A549 (cell line): ENCODE results near the gene HCRTR1. TPM values are rescaled to one million over a fixed set of nuclear protein-coding genes. Genes with fewer than 3 reads are reported as not detected.

Source experiments
- ATAC-seq, 2 experiments: fragments of 200-7000 bp in 1 of 2; fragments of >200 bp in 1 of 2; cut with Nextera tagmentation in 1 of 2; cut with Tn5 transposase in 1 of 2; 3 replicates each; pipeline versions ENCODE4 v1.8.0 to v1.9.1; 2018 to 2020; ENCODE audit warnings: mild to moderate bottlenecking in 1 of 2, moderate library complexity in 1 of 2
- CTCF ChIA-PET: fragments of 300-600 bp; sonication (Branson Sonifier 250); formaldehyde crosslinking; extraction: SDS; loops from one replicate; lab custom pipeline; 2021; ENCODE audit warnings: antibody characterized with exemption, inconsistent platforms; lab: Yijun Ruan, JAX
- POLR2A ChIA-PET: fragments of 350-600 bp; formaldehyde crosslinking; extraction: SDS; loops from one replicate; lab custom pipeline; 2021; ENCODE audit warnings: antibody characterized with exemption, inconsistent platforms; lab: Yijun Ruan, JAX
- DNase-seq, 2 experiments: peaks; one replicate each; pipeline versions ENCODE4 v3.0.0 to v3.0.0-alpha.2; 2011 to 2016; ENCODE audit warnings: low read depth in 1 of 2, low spot score in 1 of 2
- FAIRE-seq: peaks from 2 replicates; lab custom pipeline; 2011; peaks lifted over from hg19 to GRCh38; lab: Jason Lieb, UNC
- H3K27ac ChIP-seq, 2 experiments: fragments of >200 bp; sonication (Bioruptor Twin); formaldehyde crosslinking; 3 replicates each; pipeline ENCODE4 v1.5.1; 2016 to 2017
- H3K4me1 ChIP-seq: fragments of >200 bp; sonication (Bioruptor Twin); formaldehyde crosslinking; 3 replicates; pipeline ENCODE4 v1.6.1; 2016
- H3K4me2 ChIP-seq: fragments of >200 bp; sonication (Bioruptor Twin); formaldehyde crosslinking; 3 replicates; pipeline ENCODE4 v1.6.1; 2016
- H3K4me3 ChIP-seq: fragments of >200 bp; sonication (Bioruptor Twin); formaldehyde crosslinking; 3 replicates; pipeline ENCODE4 v1.5.1; 2016
- H3K9me3 ChIP-seq: fragments of >200 bp; sonication (Bioruptor Twin); formaldehyde crosslinking; 3 replicates; pipeline ENCODE4 v1.6.1; 2016
- ATOH8 ChIP-seq: fragments of 250-450 bp; sonication (Bioruptor Pico); IDR thresholded peaks from 2 replicates; pipeline ENCODE4 v1.5.0; 2020; ENCODE audit warnings: low read depth, mild to moderate bottlenecking, moderate library complexity
- CEBPB ChIP-seq, 2 experiments: fragments of >200 bp in 1 of 2; sonication (Bioruptor Twin) in 1 of 2; formaldehyde crosslinking in 1 of 2; IDR thresholded peaks; 2 replicates each; pipeline ENCODE4 v1.6.1; 2012 to 2016
- CTCF ChIP-seq: fragments of >200 bp; sonication (Bioruptor Twin); formaldehyde crosslinking; IDR thresholded peaks from 3 replicates; pipeline ENCODE4 v1.5.1; 2016
- EHF ChIP-seq: fragments of 250-450 bp; sonication (Bioruptor Pico); IDR thresholded peaks from 2 replicates; pipeline ENCODE4 v1.5.0; 2020; ENCODE audit warnings: mild to moderate bottlenecking
- EP300 ChIP-seq, 2 experiments: fragments of >200 bp; sonication (Bioruptor Twin); formaldehyde crosslinking; IDR thresholded peaks; 2 replicates in 1 of 2; 3 replicates in 1 of 2; pipeline ENCODE4 v1.6.1; 2016 to 2017
- ESRRA ChIP-seq: fragments of 150-350 bp; IDR thresholded peaks from 2 replicates; pipeline ENCODE4 v1.6.1; 2014; ENCODE audit warnings: mild to moderate bottlenecking, low read length, borderline replicate concordance
- FOXS1 ChIP-seq: fragments of 250-450 bp; sonication (Bioruptor Pico); IDR thresholded peaks from 2 replicates; pipeline ENCODE4 v1.5.0; 2020; ENCODE audit warnings: mild to moderate bottlenecking, moderate library complexity
- HDAC2 ChIP-seq: fragments of 200-600 bp; sonication (generic); IDR thresholded peaks from 2 replicates; pipeline ENCODE4 v1.6.1; 2016
- HEYL ChIP-seq: fragments of 250-450 bp; sonication (Bioruptor Pico); IDR thresholded peaks from 2 replicates; pipeline ENCODE4 v1.8.0; 2021; ENCODE audit warnings: mild to moderate bottlenecking, moderate library complexity
- HOXA7 ChIP-seq: fragments of 250-450 bp; sonication (Bioruptor Pico); IDR thresholded peaks from 2 replicates; pipeline ENCODE4 v1.5.0; 2020; ENCODE audit warnings: mild to moderate bottlenecking, moderate library complexity
- KDM1A ChIP-seq: fragments of 200-600 bp; sonication (generic); IDR thresholded peaks from 2 replicates; pipeline ENCODE4 v1.6.1; 2016; ENCODE audit warnings: low read depth, mild to moderate bottlenecking
- MAFK ChIP-seq: fragments of 450-650 bp; IDR thresholded peaks from 2 replicates; pipeline ENCODE4 v1.6.1; 2014; ENCODE audit not compliant: partially characterized antibody
- MYC ChIP-seq: IDR thresholded peaks from 2 replicates; pipeline ENCODE4 v1.6.1; 2012; ENCODE audit warnings: mild to moderate bottlenecking, inconsistent platforms, low read length, improper control_type of control experiment, borderline replicate concordance
- NPAS2 ChIP-seq: fragments of 250-450 bp; sonication (Bioruptor Pico); IDR thresholded peaks from 2 replicates; pipeline ENCODE4 v1.8.0; 2022; ENCODE audit warnings: mild to moderate bottlenecking, moderate library complexity, borderline replicate concordance
- NR3C1 ChIP-seq: fragments of >200 bp; sonication (Bioruptor Twin); formaldehyde crosslinking; IDR thresholded peaks from 3 replicates; pipeline ENCODE4 v1.6.1; 2017
- POLR2AphosphoS2 ChIP-seq: conservative IDR thresholded peaks from 2 replicates; pipeline ENCODE4 v1.6.1; 2012; ENCODE audit warnings: low read length, improper control_type of control experiment, inconsistent platforms
- RAD21 ChIP-seq, 2 experiments: fragments of >200 bp in 1 of 2; sonication (Bioruptor Twin) in 1 of 2; formaldehyde crosslinking in 1 of 2; IDR thresholded peaks in 1 of 2; conservative IDR thresholded peaks in 1 of 2; 2 replicates in 1 of 2; 3 replicates in 1 of 2; pipeline ENCODE4 v1.6.1; 2012 to 2018; ENCODE audit warnings: inconsistent platforms in 1 of 2
- RCOR1 ChIP-seq: fragments of 150-350 bp; IDR thresholded peaks from 2 replicates; pipeline ENCODE4 v1.6.1; 2014; ENCODE audit warnings: antibody characterized with exemption, low read length, low read depth
- RFX5 ChIP-seq: fragments of 450-650 bp; IDR thresholded peaks from 2 replicates; pipeline ENCODE4 v1.7.1; 2014; ENCODE audit warnings: antibody characterized with exemption, mild to moderate bottlenecking, moderate library complexity
- SMC3 ChIP-seq: fragments of >200 bp; sonication (Bioruptor Twin); formaldehyde crosslinking; IDR thresholded peaks from 3 replicates; pipeline ENCODE4 v1.6.1; 2018; ENCODE audit warnings: inconsistent platforms
- SREBF2 ChIP-seq: fragments of 450-650 bp; IDR thresholded peaks from 2 replicates; pipeline ENCODE4 v1.6.1; 2014; ENCODE audit warnings: mild to moderate bottlenecking, moderate library complexity
- TFCP2L1 ChIP-seq: fragments of 250-450 bp; sonication (Bioruptor Pico); IDR thresholded peaks from 2 replicates; pipeline ENCODE4 v1.5.0; 2021; ENCODE audit warnings: mild to moderate bottlenecking
- USF2 ChIP-seq: fragments of 450-650 bp; IDR thresholded peaks from 2 replicates; pipeline ENCODE4 v1.6.1; 2014; ENCODE audit warnings: antibody characterized with exemption
- ZC3H11A ChIP-seq: fragments of 450-650 bp; IDR thresholded peaks from 2 replicates; pipeline ENCODE4 v1.6.1; 2014; ENCODE audit warnings: antibody characterized with exemption, mild to moderate bottlenecking
- ZFP36 ChIP-seq: fragments of 450-650 bp; IDR thresholded peaks from 2 replicates; pipeline ENCODE4 v1.6.1; 2014; ENCODE audit warnings: borderline replicate concordance; ENCODE audit not compliant: partially characterized antibody
- ZNF302 ChIP-seq: fragments of 250-450 bp; sonication (Bioruptor Pico); IDR thresholded peaks from 2 replicates; pipeline ENCODE4 v1.9.0; 2021; ENCODE audit warnings: inconsistent platforms, mild to moderate bottlenecking, moderate library complexity
- WGBS: methylation state at CpG from one replicate; pipeline ENCODE4 v1.1.6; 2017; ENCODE audit errors: missing lambda C conversion rate; 5-methylcytosine and 5-hydroxymethylcytosine counted together
- polyA plus RNA-seq, 4 experiments: library from polyadenylated mRNA; depleted of rRNA in 3 of 4; stranded (reverse); fragments of >200 nt; fragmentation: RNase III in 1 of 4; extraction: RNeasy Plus Mini Kit Qiagen cat#74134 plus additional on column Dnase treatment in 1 of 4; gene quantifications; 2 replicates in 3 of 4; 3 replicates in 1 of 4; pipeline ENCODE4 v1.2.3, GENCODE V29; 2011 to 2017
- TF ChIP-seq, protein P1 (sequence below): fragments of 250-450 bp; sonication (Bioruptor Pico); IDR thresholded peaks from 2 replicates; pipeline ENCODE4 v1.5.0; 2021; ENCODE audit warnings: mild to moderate bottlenecking, moderate library complexity, borderline replicate concordance
- TF ChIP-seq, protein P2 (sequence below): IDR thresholded peaks from 2 replicates; pipeline ENCODE4 v1.6.1; 2012

HCRTR1 gene
- polyA plus RNA-seq, 2 of the 4 experiments (the other 2 are of a cell fraction) = not detected

DNA sequence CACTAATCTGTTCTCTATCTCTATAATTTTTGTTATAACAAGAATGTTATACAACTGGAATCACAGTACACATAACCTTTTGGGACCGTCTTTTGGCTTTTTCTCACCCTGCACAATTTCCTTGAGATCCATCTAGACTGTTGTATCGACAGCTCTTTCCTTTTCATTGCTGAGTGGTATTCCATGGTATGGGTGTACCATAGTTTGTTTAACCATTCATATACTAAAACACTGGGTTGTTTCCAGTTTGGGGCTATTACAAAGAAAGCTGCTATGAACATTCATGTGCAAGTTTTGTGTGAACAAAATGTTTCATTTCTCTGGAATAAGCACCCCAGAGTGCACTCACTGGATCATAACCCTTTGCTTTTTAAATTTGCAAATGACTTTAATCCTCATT is 15.4 kb upstream of the HCRTR1 start:
- no peaks in the 10 kb centered on the region for H3K9me3 ChIP-seq
- WGBS = 43% methylated on average over 2 of the region's 2 CpGs
- ChIA-PET CTCF (interaction anchor here (0.6 to 3.3 kb wide), 3 partner anchors 8 to 50 kb away, joined by 3 to 12 read pairs (median 5); no protein-coding TSS in a partner anchor), POLR2A (no interaction called here)
- H3K27ac ChIP-seq = no peak overlapping the region
- no peak for DNase-seq
- TF ChIP-seq ZC3H11A (no peak), EHF (CRISPR knock-in tag) (no peak), POLR2AphosphoS2 (no peak), ZNF302 (CRISPR knock-in tag) (no peak), RCOR1 (no peak), CTCF (no peak), MAFK (no peak), CEBPB (IDR thresholded peaks at IDR 0.05) (no peak), USF2 (no peak), SREBF2 (no peak), RFX5 (no peak)
- TF ChIP-seq, protein P1, sequence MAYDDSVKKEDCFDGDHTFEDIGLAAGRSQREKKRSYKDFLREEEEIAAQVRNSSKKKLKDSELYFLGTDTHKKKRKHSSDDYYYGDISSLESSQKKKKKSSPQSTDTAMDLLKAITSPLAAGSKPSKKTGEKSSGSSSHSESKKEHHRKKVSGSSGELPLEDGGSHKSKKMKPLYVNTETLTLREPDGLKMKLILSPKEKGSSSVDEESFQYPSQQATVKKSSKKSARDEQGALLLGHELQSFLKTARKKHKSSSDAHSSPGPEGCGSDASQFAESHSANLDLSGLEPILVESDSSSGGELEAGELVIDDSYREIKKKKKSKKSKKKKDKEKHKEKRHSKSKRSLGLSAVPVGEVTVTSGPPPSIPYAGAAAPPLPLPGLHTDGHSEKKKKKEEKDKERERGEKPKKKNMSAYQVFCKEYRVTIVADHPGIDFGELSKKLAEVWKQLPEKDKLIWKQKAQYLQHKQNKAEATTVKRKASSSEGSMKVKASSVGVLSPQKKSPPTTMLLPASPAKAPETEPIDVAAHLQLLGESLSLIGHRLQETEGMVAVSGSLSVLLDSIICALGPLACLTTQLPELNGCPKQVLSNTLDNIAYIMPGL (CRISPR knock-in tag) = no peak
- no peak for FAIRE-seq
- no peak overlapping the region for H3K4me3 ChIP-seq
- H3K4me1 ChIP-seq = no peaks in the 10 kb centered on the region
- no peak for ATAC-seq
- H3K4me2 ChIP-seq = no peak overlapping the region

- H3K4me3 ChIP-seq = no peak overlapping the region
- no peak for TF ChIP-seq EP300 (IDR thresholded peaks at IDR 0.05)
- TF ChIP-seq HEYL (CRISPR knock-in tag) = no peak
- no peak for TF ChIP-seq ESRRA
- no peak for TF ChIP-seq HOXA7 (CRISPR knock-in tag)
- no peak for TF ChIP-seq ZFP36
- TF ChIP-seq ATOH8 (CRISPR knock-in tag) = no peak
- ChIA-PET CTCF (interaction anchor here (1.2 to 3.2 kb wide), 2 partner anchors 12 to 41 kb away, joined by 3 to 13 read pairs; no protein-coding TSS in a partner anchor), POLR2A (no interaction called here)
- WGBS = 80% methylated on average over 4 of the region's 4 CpGs
- DNase-seq = no peak
- no peaks in the 10 kb centered on the region for H3K4me1 ChIP-seq
- H3K27ac ChIP-seq = no peak overlapping the region
- H3K9me3 ChIP-seq = no peaks in the 10 kb centered on the region
- FAIRE-seq = no peak
- H3K4me2 ChIP-seq = no peak overlapping the region
- no peak for ATAC-seq
These were observed 11.5 kb upstream of the HCRTR1 start for GRCh38 chr1:31605908-31606427.

- no peaks in the 10 kb centered on the region for H3K9me3 ChIP-seq
- ChIA-PET CTCF (interaction anchor here (1.0 to 3.2 kb wide), 3 partner anchors 11 to 59 kb away, joined by 3 to 13 read pairs (median 4); no protein-coding TSS in a partner anchor), POLR2A (no interaction called here)
- ATAC-seq (no peak), FAIRE-seq (no peak), DNase-seq (no peak)
- H3K27ac ChIP-seq = no peak overlapping the region
- no peaks in the 10 kb centered on the region for H3K4me1 ChIP-seq
- H3K4me3 ChIP-seq = no peak overlapping the region
- no peak overlapping the region for H3K4me2 ChIP-seq
- 57% methylated on average over 5 of the region's 5 CpGs for WGBS
- TF ChIP-seq TFCP2L1 (CRISPR knock-in tag) = no peak
- no peak for TF ChIP-seq ATOH8 (CRISPR knock-in tag)
- TF ChIP-seq CEBPB (IDR thresholded peaks at IDR 0.05) = no peak
- no peak for TF ChIP-seq ESRRA
- no peak for TF ChIP-seq POLR2AphosphoS2
- no peak for TF ChIP-seq HOXA7 (CRISPR knock-in tag)
- TF ChIP-seq HDAC2 = no peak
- no peak for TF ChIP-seq NR3C1
- no peak for TF ChIP-seq KDM1A
- no peak for TF ChIP-seq FOXS1 (CRISPR knock-in tag)
- TF ChIP-seq RAD21 (conservative IDR thresholded peaks at IDR 0.05 in 1 of 2, IDR thresholded peaks at IDR 0.05 in 1 of 2) = no peak
- no peak for TF ChIP-seq MAFK
- TF ChIP-seq HEYL (CRISPR knock-in tag) = no peak
- no peak for TF ChIP-seq MYC
- TF ChIP-seq SMC3 = no peak
- no peak for TF ChIP-seq RCOR1
- TF ChIP-seq NPAS2 (CRISPR knock-in tag) = no peak
- TF ChIP-seq, protein P2, sequence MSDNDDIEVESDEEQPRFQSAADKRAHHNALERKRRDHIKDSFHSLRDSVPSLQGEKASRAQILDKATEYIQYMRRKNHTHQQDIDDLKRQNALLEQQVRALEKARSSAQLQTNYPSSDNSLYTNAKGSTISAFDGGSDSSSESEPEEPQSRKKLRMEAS = no peak
These were observed 10.1 kb upstream of the HCRTR1 start for GRCh38 chr1:31607360-31607759.
